Neural crest cell (in vitro differentiated cells): Measurements from ENCODE around the gene ROBO4. TPM values are rescaled to one million over a fixed set of nuclear protein-coding genes. Genes with fewer than 3 reads are reported as not detected.
A peak's percentile ranks its signal among the peaks of the same experiment; 100 is the strongest.

Experiments
- DNase-seq: peaks from one replicate; pipeline ENCODE4 v3.0.0; 2021; ENCODE audit warnings: low read depth, mixed read lengths, low spot score
- H3K27ac Mint-ChIP-seq: one replicate; pipeline ENCODE4 v1.8.0; 2021; ENCODE audit warnings: mild to moderate bottlenecking, mixed read lengths; ENCODE audit not compliant: unreplicated experiment
- H3K27me3 Mint-ChIP-seq: 2 replicates; pipeline ENCODE4 v1.8.0; 2021; ENCODE audit warnings: low read depth, mild to moderate bottlenecking, mixed read lengths
- H3K36me3 Mint-ChIP-seq: 2 replicates; pipeline ENCODE4 v1.8.0; 2021; ENCODE audit warnings: low read depth, mild to moderate bottlenecking, mixed read lengths
- H3K4me1 Mint-ChIP-seq: 2 replicates; pipeline ENCODE4 v1.8.0; 2021; ENCODE audit warnings: mixed read lengths
- H3K4me3 Mint-ChIP-seq: one replicate; pipeline ENCODE4 v1.8.0; 2021; ENCODE audit warnings: mild to moderate bottlenecking, mixed read lengths
- H3K9me3 Mint-ChIP-seq: 2 replicates; pipeline ENCODE4 v1.8.0; 2021; ENCODE audit warnings: mixed read lengths
- total RNA-seq: library from RNA; stranded (reverse); gene quantifications from 2 replicates; pipeline ENCODE4 v1.2.1, GENCODE V29; 2021
- TF ChIP-seq, protein P1 (sequence below): fragments of 200-600 bp; sonication (generic); conservative IDR thresholded peaks from 2 replicates; pipeline ENCODE4 v1.5.0; 2021; ENCODE audit warnings: antibody characterized with exemption, mild to moderate bottlenecking

ROBO4 gene
- total RNA-seq, 1 donor from 2014 or later, result 0.05 TPM

DNA sequence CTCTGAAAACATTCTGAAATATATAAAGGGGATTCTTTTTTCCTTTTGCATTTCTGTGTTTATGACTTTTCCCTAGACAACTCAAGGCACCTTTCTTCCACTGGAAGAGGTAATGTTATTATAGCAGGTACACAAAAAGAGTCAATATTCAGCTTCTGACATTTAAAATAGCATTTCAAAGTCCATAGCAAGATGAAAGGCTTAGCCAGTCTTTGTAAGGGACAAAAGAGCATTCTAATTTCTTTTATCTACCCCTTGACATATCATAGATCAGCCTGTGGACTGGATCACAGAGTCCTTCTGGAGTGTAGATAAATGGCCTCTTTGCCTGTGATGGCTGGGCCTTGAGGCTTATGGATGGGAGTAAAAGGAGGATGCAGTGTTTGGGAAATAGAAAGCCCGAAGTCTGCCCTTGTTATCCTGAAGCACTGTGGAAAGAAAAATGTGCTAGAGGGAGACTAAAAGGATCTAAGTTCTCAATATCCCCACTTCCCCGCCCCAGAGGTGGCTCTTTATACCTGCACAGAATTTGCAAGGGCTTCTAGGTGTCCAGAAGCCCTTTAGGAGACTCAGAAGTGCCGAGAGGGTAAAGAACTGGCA, 39.8 kb upstream of the ROBO4 start:
- H3K27me3 Mint-ChIP-seq, result peaks cover 15% of the 10 kb centered on the region
- DNase-seq, result no peak
- no peak overlapping the region for H3K27ac Mint-ChIP-seq
- no peaks in the 10 kb centered on the region for H3K9me3 Mint-ChIP-seq
- no peaks in the 10 kb centered on the region for H3K36me3 Mint-ChIP-seq
- TF ChIP-seq, protein P1, sequence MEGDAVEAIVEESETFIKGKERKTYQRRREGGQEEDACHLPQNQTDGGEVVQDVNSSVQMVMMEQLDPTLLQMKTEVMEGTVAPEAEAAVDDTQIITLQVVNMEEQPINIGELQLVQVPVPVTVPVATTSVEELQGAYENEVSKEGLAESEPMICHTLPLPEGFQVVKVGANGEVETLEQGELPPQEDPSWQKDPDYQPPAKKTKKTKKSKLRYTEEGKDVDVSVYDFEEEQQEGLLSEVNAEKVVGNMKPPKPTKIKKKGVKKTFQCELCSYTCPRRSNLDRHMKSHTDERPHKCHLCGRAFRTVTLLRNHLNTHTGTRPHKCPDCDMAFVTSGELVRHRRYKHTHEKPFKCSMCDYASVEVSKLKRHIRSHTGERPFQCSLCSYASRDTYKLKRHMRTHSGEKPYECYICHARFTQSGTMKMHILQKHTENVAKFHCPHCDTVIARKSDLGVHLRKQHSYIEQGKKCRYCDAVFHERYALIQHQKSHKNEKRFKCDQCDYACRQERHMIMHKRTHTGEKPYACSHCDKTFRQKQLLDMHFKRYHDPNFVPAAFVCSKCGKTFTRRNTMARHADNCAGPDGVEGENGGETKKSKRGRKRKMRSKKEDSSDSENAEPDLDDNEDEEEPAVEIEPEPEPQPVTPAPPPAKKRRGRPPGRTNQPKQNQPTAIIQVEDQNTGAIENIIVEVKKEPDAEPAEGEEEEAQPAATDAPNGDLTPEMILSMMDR, result no peak
- peaks cover 15% of the 10 kb centered on the region for H3K4me1 Mint-ChIP-seq
- no peak overlapping the region for H3K4me3 Mint-ChIP-seq

DNA sequence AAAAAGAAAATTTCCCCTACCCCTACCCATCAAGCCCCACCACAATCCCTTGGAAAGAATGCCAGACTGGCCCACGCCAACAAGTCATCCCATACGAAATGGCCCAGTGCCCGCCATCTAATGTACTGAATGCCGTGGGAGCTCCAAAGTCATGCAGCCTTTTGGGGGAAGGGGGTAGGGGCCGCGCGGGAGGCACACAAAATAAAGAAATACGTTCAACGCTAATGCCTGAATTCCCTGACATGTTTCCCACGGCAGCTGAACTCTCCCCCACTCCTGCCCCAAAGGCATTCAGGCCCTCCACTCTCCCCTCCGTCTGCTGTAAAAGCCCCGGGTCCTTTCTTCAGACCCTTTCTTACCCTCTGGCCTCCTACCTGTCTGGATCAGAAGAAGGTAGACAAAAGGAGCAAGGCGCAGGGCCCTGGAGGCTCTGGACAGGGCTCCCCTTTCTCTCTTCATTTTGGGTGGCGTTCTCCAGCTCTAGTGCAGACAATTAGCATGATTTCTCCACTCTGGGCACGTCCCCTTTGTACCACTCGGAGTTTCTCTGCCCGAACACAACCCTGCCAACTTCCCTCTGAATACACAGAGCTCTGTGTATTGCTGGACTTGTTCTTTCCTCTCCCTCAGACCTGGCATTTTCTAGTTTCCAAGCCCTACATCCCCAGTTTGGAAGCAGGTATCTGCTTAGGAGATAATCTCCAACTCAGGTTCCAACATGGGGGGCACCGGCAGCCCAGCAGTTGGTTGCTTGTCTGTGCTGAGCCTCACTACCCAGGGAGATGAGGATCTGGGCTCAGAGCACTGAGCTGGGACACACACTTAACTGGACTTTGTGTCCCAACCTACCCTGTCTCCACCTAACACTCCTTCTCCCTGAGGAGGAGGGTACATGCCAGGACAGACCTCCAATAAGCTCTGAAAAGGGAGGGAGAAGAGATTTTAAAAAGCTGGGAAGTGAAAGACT, 38.2 kb upstream of the ROBO4 start, which contains the start of gene HEPACAM:
TSS of gene HEPACAM (minus strand) at position 500 of the 967 bp plus-strand sequence. CDS start at position 459, 41 bp downstream.
- Mint-ChIP-seq H3K9me3 (no peaks in the 10 kb centered on the region), H3K4me3 (no peak within 1 kb of the TSS), H3K27ac (peak within 1 kb of the TSS; percentile 28), H3K27me3 (peaks cover 15% of the 10 kb centered on the region), H3K4me1 (peaks cover 8% of the 10 kb centered on the region), H3K36me3 (no peaks in the 10 kb centered on the region)
- DNase-seq, result no peak
- TF ChIP-seq, protein P1, result no peak

- no peak overlapping the region for H3K4me3 Mint-ChIP-seq
- no peak overlapping the region for H3K27ac Mint-ChIP-seq
- peaks cover 15% of the 10 kb centered on the region for H3K27me3 Mint-ChIP-seq
- TF ChIP-seq, protein P1, result no peak
- no peaks in the 10 kb centered on the region for H3K9me3 Mint-ChIP-seq
- H3K4me1 Mint-ChIP-seq, result peaks cover 8% of the 10 kb centered on the region
- DNase-seq, result no peak
- no peaks in the 10 kb centered on the region for H3K36me3 Mint-ChIP-seq
These were observed 37.3 kb upstream of the ROBO4 start for GRCh38 chr11:124934862-124935547.

DNA sequence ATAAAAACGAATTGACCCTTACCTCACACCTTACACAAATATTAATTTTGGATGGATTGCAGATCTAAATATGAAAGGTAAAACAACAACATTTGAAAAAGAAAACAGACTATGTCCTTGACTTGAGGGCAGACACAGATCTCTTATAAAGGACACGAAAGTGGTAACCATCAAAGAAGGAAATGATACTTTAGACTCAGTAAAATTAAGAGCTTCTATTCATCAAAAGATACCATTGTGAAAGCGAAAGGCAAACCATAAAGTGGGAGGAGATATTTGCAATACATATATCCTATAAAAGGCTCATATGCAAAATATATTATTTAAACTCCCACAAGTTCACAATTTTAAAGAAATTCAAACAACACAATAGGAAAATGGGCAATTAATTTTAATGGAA, 33.1 kb upstream of the ROBO4 start:
- Mint-ChIP-seq H3K9me3 (no peaks in the 10 kb centered on the region), H3K4me3 (no peak overlapping the region), H3K36me3 (no peaks in the 10 kb centered on the region), H3K27me3 (peaks cover 1% of the 10 kb centered on the region), H3K4me1 (no peaks in the 10 kb centered on the region), H3K27ac (no peak overlapping the region)
- DNase-seq, result no peak
- TF ChIP-seq, protein P1, result no peak

GRCh38 chr11:124928942-124929665, 31.4 kb upstream of the ROBO4 start:
- no peak overlapping the region for H3K27ac Mint-ChIP-seq
- H3K4me3 Mint-ChIP-seq, result no peak overlapping the region
- H3K36me3 Mint-ChIP-seq, result no peaks in the 10 kb centered on the region
- DNase-seq, result no peak
- TF ChIP-seq, protein P1, result no peak
- H3K9me3 Mint-ChIP-seq, result no peaks in the 10 kb centered on the region
- H3K4me1 Mint-ChIP-seq, result no peaks in the 10 kb centered on the region
- no peaks in the 10 kb centered on the region for H3K27me3 Mint-ChIP-seq
